Loucy (cell line): ENCODE measurements around the gene LGALS9.
A peak's percentile ranks its signal among the peaks of the same experiment; 100 is the strongest.

ENCODE experiments used
- H2AFZ ChIP-seq: fragments of 200-600 bp; sonication (generic); 2 replicates; pipeline ENCODE4 v1.6.0; 2016; ENCODE audit warnings: antibody characterized with exemption, mild to moderate bottlenecking, low read length, moderate library complexity
- H3F3A ChIP-seq: fragments of 200-600 bp; 2 replicates; pipeline ENCODE4 v1.6.0; 2016; ENCODE audit warnings: antibody characterized with exemption, low read depth, mild to moderate bottlenecking
- H3K27me3 ChIP-seq: fragments of 200-600 bp; sonication (generic); 2 replicates; pipeline ENCODE4 v1.6.1; 2014; ENCODE audit warnings: low read length, mild to moderate bottlenecking; ENCODE audit not compliant: insufficient read depth, poor library complexity, severe bottlenecking
- H3K36me3 ChIP-seq: fragments of 200-600 bp; sonication (generic); 2 replicates; pipeline ENCODE4 v1.6.1; 2016; ENCODE audit warnings: low read length; ENCODE audit not compliant: insufficient read depth
- H3K4me1 ChIP-seq: fragments of 200-600 bp; sonication (generic); 2 replicates; pipeline ENCODE4 v1.5.1; 2014; ENCODE audit warnings: low read length, mild to moderate bottlenecking; ENCODE audit not compliant: insufficient read depth, poor library complexity, severe bottlenecking
- H3K4me2 ChIP-seq: fragments of 200-600 bp; sonication (generic); 2 replicates; pipeline ENCODE4 v1.6.0; 2014; ENCODE audit warnings: antibody characterized with exemption, low read length, low read depth, mild to moderate bottlenecking; ENCODE audit not compliant: poor library complexity, severe bottlenecking
- H3K4me3 ChIP-seq: fragments of 200-600 bp; sonication (generic); 2 replicates; pipeline ENCODE4 v1.5.1; 2014; ENCODE audit warnings: low read length, mild to moderate bottlenecking, mixed read lengths; ENCODE audit not compliant: poor library complexity, severe bottlenecking
- H3K79me2 ChIP-seq: fragments of 200-600 bp; sonication (generic); 2 replicates; pipeline ENCODE4 v1.6.1; 2014; ENCODE audit warnings: low read length; ENCODE audit not compliant: insufficient read depth
- H3K9ac ChIP-seq: fragments of 200-600 bp; sonication (generic); 2 replicates; pipeline ENCODE4 v1.6.0; 2014; ENCODE audit warnings: mild to moderate bottlenecking, low read depth, low read length, moderate library complexity; ENCODE audit not compliant: poor library complexity, severe bottlenecking
- H3K9me2 ChIP-seq: fragments of 200-600 bp; sonication (generic); replicated peaks from 2 replicates; pipeline ENCODE4 v1.6.1; 2016; ENCODE audit warnings: low read depth, low read length, mixed read lengths
- H3K9me3 ChIP-seq: fragments of 200-600 bp; sonication (generic); 2 replicates; pipeline ENCODE4 v1.6.1; 2014; ENCODE audit warnings: mild to moderate bottlenecking, antibody characterized with exemption, low read length, low read depth; ENCODE audit not compliant: insufficient read depth
- H4K20me1 ChIP-seq: fragments of 200-600 bp; sonication (generic); 2 replicates; pipeline ENCODE4 v1.6.0; 2014; ENCODE audit warnings: antibody characterized with exemption, low read length, mild to moderate bottlenecking; ENCODE audit not compliant: insufficient read depth, poor library complexity, severe bottlenecking
- EZH2phosphoT487 ChIP-seq: fragments of 200-600 bp; IDR thresholded peaks from 2 replicates; pipeline ENCODE4 v1.6.1; 2018; ENCODE audit warnings: antibody characterized with exemption, mild to moderate bottlenecking, moderate library complexity, borderline replicate concordance
- TF ChIP-seq, protein P1 (sequence below): fragments of 200-600 bp; sonication (generic); conservative IDR thresholded peaks from 2 replicates; pipeline ENCODE4 v1.5.1; 2014; ENCODE audit warnings: mild to moderate bottlenecking, antibody characterized with exemption, low read length

LGALS9 gene

DNA sequence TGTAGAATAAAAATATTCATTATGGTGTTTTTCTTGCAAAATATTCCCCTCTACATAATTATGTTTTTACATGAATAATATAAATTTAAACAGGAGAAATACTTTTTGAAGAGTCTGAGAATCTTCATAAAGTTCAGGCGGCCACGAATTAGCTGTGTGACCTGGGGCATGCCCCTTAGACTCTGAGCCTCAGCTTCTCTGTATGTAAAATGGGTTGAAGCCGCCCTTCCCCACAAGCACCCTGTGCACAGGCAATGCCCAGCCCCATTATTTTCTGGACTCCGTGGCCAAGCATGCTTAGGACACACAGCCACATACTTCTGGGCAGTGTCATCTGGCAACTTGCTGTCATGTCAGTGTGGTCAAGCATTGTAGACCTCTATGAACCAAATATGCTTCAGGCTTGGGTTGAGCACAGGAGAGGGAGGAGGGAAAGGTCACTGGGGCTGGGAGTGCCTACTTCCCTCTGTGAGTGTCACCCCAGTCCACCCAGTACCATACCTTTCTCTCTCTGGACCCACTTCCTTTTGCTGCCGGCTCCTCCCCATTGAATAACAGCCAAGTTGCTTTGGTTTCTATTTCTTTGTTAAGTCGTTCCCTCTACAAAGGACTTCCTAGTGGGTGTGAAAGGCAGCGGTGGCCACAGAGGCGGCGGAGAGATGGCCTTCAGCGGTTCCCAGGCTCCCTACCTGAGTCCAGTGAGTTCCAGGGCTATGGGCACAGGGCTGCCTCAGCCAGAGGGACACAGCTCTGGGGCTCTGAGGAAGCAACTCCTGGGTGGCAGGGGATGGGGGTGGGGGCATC lies at the start of gene LGALS9:
Gene LGALS9 (plus strand): TSS at position 582 of the 804 bp plus-strand sequence. CDS start 78 bp downstream, at position 660.
- Histone ChIP-seq H3K9me3 (no peaks in the 10 kb centered on the region), H3K4me2 (peak within 1 kb of the TSS; percentile 74), H3K36me3 (no peaks in the 10 kb centered on the region; the same call in 1 of the 2 replicates), H3K4me3 (peak within 1 kb of the TSS; percentile 75), H3F3A (no peaks in the 10 kb centered on the region), H4K20me1 (peaks cover 4% of the 10 kb centered on the region), H3K9me2 (no peaks in the 10 kb centered on the region), H3K27me3 (no peaks in the 10 kb centered on the region), H3K9ac (peak within 1 kb of the TSS; percentile 77), H2AFZ (peak within 1 kb of the TSS; percentile 67), H3K4me1 (peaks cover 47% of the 10 kb centered on the region), H3K79me2 (peaks cover 33% of the 10 kb centered on the region)
- TF ChIP-seq EZH2phosphoT487 = no peak
- TF ChIP-seq, protein P1, sequence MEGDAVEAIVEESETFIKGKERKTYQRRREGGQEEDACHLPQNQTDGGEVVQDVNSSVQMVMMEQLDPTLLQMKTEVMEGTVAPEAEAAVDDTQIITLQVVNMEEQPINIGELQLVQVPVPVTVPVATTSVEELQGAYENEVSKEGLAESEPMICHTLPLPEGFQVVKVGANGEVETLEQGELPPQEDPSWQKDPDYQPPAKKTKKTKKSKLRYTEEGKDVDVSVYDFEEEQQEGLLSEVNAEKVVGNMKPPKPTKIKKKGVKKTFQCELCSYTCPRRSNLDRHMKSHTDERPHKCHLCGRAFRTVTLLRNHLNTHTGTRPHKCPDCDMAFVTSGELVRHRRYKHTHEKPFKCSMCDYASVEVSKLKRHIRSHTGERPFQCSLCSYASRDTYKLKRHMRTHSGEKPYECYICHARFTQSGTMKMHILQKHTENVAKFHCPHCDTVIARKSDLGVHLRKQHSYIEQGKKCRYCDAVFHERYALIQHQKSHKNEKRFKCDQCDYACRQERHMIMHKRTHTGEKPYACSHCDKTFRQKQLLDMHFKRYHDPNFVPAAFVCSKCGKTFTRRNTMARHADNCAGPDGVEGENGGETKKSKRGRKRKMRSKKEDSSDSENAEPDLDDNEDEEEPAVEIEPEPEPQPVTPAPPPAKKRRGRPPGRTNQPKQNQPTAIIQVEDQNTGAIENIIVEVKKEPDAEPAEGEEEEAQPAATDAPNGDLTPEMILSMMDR = no peak

DNA sequence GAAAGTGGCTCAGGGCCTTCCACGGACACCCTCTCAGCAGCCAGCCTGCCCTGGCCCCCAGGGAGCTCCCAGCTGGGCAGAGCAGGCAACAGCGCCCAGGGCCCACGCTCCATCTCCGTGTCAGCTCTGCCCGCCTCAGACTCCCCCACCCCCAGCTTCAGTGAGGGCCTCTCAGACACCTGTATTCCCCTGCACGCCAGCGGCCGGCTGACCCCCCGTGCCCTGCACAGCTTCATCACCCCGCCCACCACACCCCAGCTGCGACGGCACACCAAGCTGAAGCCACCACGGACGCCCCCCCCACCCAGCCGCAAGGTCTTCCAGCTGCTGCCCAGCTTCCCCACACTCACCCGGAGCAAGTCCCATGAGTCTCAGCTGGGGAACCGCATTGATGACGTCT lies 48.3 kb upstream of the LGALS9 start:
- H3F3A ChIP-seq = no peaks in the 10 kb centered on the region
- TF ChIP-seq, protein P1 = no peak
- no peak for TF ChIP-seq EZH2phosphoT487
- peaks cover 44% of the 10 kb centered on the region for H3K4me1 ChIP-seq
- peaks cover 15% of the 10 kb centered on the region; the same call in 1 of the 2 replicates for H3K36me3 ChIP-seq
- no peak overlapping the region for H3K4me2 ChIP-seq
- H4K20me1 ChIP-seq = peaks cover 2% of the 10 kb centered on the region
- no peak overlapping the region for H3K9ac ChIP-seq
- no peaks in the 10 kb centered on the region for H3K79me2 ChIP-seq
- H3K27me3 ChIP-seq = no peaks in the 10 kb centered on the region
- no peak overlapping the region for H3K4me3 ChIP-seq
- no peak overlapping the region for H2AFZ ChIP-seq
- H3K9me3 ChIP-seq = no peaks in the 10 kb centered on the region
- no peaks in the 10 kb centered on the region for H3K9me2 ChIP-seq

DNA sequence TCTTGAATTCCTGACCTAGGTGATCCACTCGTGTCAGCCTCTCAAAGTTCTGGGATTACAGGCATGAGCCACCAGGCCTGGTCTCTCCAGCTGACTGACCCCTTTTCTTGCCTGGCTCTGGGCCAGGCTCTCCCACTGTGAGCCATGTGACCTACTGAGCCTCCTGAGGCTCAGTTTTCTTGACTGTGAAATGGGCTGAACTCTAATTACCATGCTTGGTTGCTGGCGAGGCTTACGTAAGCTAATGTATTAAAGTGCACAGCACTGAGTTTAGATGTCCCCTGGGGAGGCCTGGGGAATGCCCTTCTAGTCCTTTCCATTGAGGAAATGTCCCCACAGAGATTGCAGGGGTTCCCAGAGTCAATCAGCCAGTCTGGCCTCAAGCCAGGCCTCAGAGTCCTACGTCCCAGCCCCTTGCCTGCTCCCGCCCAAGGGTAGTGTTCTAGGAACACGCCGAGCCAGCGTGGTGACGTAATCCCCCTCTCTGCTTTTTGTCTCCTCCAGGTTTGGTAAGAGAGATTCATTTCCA lies 45.8 kb upstream of the LGALS9 start:
- no peaks in the 10 kb centered on the region for H3K9me2 ChIP-seq
- H3K4me2 ChIP-seq = no peak overlapping the region
- TF ChIP-seq EZH2phosphoT487 = no peak
- TF ChIP-seq, protein P1 = no peak
- no peak overlapping the region for H3K4me3 ChIP-seq
- H4K20me1 ChIP-seq = peaks cover 2% of the 10 kb centered on the region
- no peaks in the 10 kb centered on the region for H3K9me3 ChIP-seq
- H3K27me3 ChIP-seq = no peaks in the 10 kb centered on the region
- H3K79me2 ChIP-seq = no peaks in the 10 kb centered on the region
- H3K36me3 ChIP-seq = peaks cover 15% of the 10 kb centered on the region; the same call in 1 of the 2 replicates
- H2AFZ ChIP-seq = no peak overlapping the region
- H3K9ac ChIP-seq = no peak overlapping the region
- H3F3A ChIP-seq = no peaks in the 10 kb centered on the region
- peaks cover 20% of the 10 kb centered on the region for H3K4me1 ChIP-seq
